Colonic mucosa (tissue), 4 donors: ENCODE data around the gene GALNT17. TPM values are rescaled to one million over a fixed set of nuclear protein-coding genes. Genes with fewer than 3 reads are reported as not detected.

Source experiments
- DNase-seq: peaks from one replicate; pipeline ENCODE4 v3.0.0-alpha.2; 2020
- H3K27ac ChIP-seq: fragments of 200-600 bp; one replicate; pipeline ENCODE4 v1.8.0; 2021
- H3K27me3 ChIP-seq: fragments of 200-600 bp; one replicate; pipeline ENCODE4 v1.8.0; 2021
- H3K36me3 ChIP-seq: fragments of 200-600 bp; one replicate; pipeline ENCODE4 v1.8.0; 2021
- H3K4me1 ChIP-seq: fragments of 200-600 bp; one replicate; pipeline ENCODE4 v1.8.0; 2021; ENCODE audit warnings: mild to moderate bottlenecking
- H3K4me3 ChIP-seq: fragments of 200-600 bp; one replicate; pipeline ENCODE4 v1.8.0; 2021
- H3K9ac ChIP-seq, 2 donors: one replicate each; pipeline ENCODE4 v1.7.0; 2013; ENCODE audit warnings: control low read depth in 2 of 2, low read depth in 2 of 2, low read length in 2 of 2
- H3K9me3 ChIP-seq: fragments of 200-600 bp; one replicate; pipeline ENCODE4 v1.8.0; 2021
- CTCF ChIP-seq: fragments of 200-600 bp; IDR thresholded peaks from one replicate; pipeline ENCODE4 v1.8.0; 2022; ENCODE audit warnings: antibody characterized with exemption, mild to moderate bottlenecking
- intact Hi-C: fragments of 100-400 bp; cut with DNase I; formaldehyde crosslinking; loops from one replicate; pipeline ENCODE4 v1.14.1; 2022
- total RNA-seq, 2 donors: library from RNA; stranded (reverse); fragmentation: NEBNext Ultra II Directional in 1 of 2; extraction: Animal tissue kit (Norgen Biotek cat#: 25700) in 1 of 2; gene quantifications; one replicate each; pipeline ENCODE4 v1.2.1, GENCODE V29; 2021
- donor health status: healthy.
- donor health status: DM: no; HTN: no; CAD: no.
- donor health status: DM: no; HTN: no; CAD: no.

The GALNT17 gene
- total RNA-seq, 2 donors from 2014 or later = 0.37 to 1.3 TPM

GRCh38 chr7:71272509-71273490 lies 140.9 kb downstream of the GALNT17 start:
- no peaks in the 10 kb centered on the region for H3K9me3 ChIP-seq
- H3K27me3 ChIP-seq = no peaks in the 10 kb centered on the region
- DNase-seq = no peak
- H3K36me3 ChIP-seq = no peaks in the 10 kb centered on the region
- H3K27ac ChIP-seq = no peak overlapping the region
- H3K4me1 ChIP-seq = no peaks in the 10 kb centered on the region
- no peak for TF ChIP-seq CTCF
- no peak overlapping the region for H3K4me3 ChIP-seq
- no peak overlapping the region for H3K9ac ChIP-seq
- intact Hi-C loops = no loop called here

- intact Hi-C loops = no loop called here
- Histone ChIP-seq H3K36me3 (no peaks in the 10 kb centered on the region), H3K9ac (no peak overlapping the region), H3K4me3 (no peak overlapping the region), H3K27ac (no peak overlapping the region), H3K4me1 (no peaks in the 10 kb centered on the region), H3K9me3 (no peaks in the 10 kb centered on the region), H3K27me3 (no peaks in the 10 kb centered on the region)
- no peak for TF ChIP-seq CTCF
- DNase-seq = no peak
Observed at GRCh38 chr7:71278257-71278656, 146.3 kb downstream of the GALNT17 start.

DNA sequence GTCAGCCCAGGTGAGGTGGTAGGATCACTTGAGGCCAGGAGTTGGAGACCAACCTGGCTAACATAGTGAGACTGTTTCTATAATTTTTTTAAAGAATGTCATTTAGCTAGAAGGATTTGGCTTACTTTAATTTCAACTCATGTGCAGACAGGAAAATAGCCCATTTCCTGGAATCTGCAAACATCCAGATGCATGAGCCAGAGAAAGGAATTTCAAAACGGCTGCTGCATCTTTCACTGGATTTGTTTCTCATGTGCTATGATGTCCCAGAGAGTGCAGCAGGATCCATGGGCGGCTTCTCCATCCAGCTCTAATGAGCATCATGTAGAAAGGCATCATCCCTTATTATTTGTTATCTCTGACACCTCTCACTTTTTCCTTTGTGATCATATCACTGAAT lies 149.3 kb downstream of the GALNT17 start:
- intact Hi-C loops = no loop called here
- H3K27ac ChIP-seq = no peak overlapping the region
- no peaks in the 10 kb centered on the region for H3K9me3 ChIP-seq
- TF ChIP-seq CTCF = no peak
- no peaks in the 10 kb centered on the region for H3K4me1 ChIP-seq
- H3K36me3 ChIP-seq = no peaks in the 10 kb centered on the region
- no peaks in the 10 kb centered on the region for H3K27me3 ChIP-seq
- no peak overlapping the region for H3K9ac ChIP-seq
- no peak for DNase-seq
- no peak overlapping the region for H3K4me3 ChIP-seq

- Histone ChIP-seq H3K4me1 (no peaks in the 10 kb centered on the region), H3K9ac (no peak overlapping the region), H3K27me3 (no peaks in the 10 kb centered on the region), H3K36me3 (no peaks in the 10 kb centered on the region), H3K27ac (no peak overlapping the region), H3K4me3 (no peak overlapping the region), H3K9me3 (no peaks in the 10 kb centered on the region)
- intact Hi-C loops = no loop called here
- no peak for TF ChIP-seq CTCF
- DNase-seq = no peak
Observed at GRCh38 chr7:71283802-71284201, 151.9 kb downstream of the GALNT17 start.

- intact Hi-C loops = no loop called here
- H3K27ac ChIP-seq = no peak overlapping the region
Observed at GRCh38 chr7:71285571-71286145, 153.7 kb downstream of the GALNT17 start.

More at GRCh38 chr7:71285571-71286145, 153.7 kb downstream of the GALNT17 start:
- Histone ChIP-seq H3K9me3 (no peaks in the 10 kb centered on the region), H3K4me1 (no peaks in the 10 kb centered on the region), H3K4me3 (no peak overlapping the region), H3K27me3 (no peaks in the 10 kb centered on the region), H3K36me3 (no peaks in the 10 kb centered on the region), H3K9ac (no peak overlapping the region)
- no peak for DNase-seq
- no peak for TF ChIP-seq CTCF
